ENCODE data around the gene NPPB. TPM values are rescaled to one million over a fixed set of nuclear protein-coding genes. Genes with fewer than 3 reads are reported as not detected.
A peak's percentile ranks its signal among the peaks of the same experiment; 100 is the strongest.

Gene NPPB
- total RNA-seq, 4 donors from 2014 or later = not detected

DNA sequence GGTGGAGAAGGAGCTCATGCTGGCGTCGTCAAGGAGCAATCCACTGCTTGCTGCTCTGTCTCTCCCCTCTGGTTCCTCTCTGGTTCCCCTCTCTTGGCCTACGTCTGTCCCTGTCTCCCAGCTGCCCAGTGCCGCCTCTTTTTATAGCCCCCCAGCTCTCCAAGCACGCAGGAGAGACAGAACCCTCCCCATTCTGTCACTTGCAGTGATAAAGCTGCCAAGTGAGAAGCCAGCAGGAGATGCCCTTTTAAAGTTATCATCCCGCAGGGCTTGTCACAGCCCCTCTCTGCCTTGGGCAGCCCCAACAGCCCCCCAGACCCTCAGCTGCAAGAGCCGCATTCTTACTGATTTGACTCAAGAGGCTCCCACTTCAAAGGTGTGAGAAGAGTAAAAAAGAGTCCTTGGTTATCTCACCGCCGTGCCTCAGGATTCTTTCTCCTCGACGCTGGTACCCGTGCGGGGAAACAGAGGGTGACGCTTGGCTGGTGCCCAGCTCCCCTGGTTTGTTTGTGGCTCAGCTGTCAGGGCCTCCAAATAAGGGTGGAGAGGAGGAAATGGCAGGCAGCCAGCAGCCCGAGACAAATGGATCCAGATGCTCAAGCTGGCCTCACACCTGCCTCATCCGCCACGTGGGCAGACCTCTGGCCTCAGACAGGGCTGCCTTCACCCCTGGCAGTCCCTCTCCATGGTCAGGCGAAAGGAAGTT, 10.9 kb downstream of the NPPB start, which contains the start of gene NPPA:
NPPA (minus strand) TSS at position 117 of the 706 bp plus-strand sequence; CDS start at position 18, 99 bp downstream.
- Histone ChIP-seq H3K9me3 (no peaks in the 10 kb centered on the region), H3K4me1 (no peaks in the 10 kb centered on the region), H3K36me3 (no peaks in the 10 kb centered on the region), H3K27ac (no peak within 1 kb of the TSS), H3K4me3 (no peak within 1 kb of the TSS), H3K27me3 (no peaks in the 10 kb centered on the region)
- intact Hi-C loops (cut with DNase I; ENCODE audit: low total_unique reads) = no loop called here
- no peak for TF ChIP-seq POLR2A (IDR thresholded peaks at IDR 0.05)
- TF ChIP-seq, protein P1, sequence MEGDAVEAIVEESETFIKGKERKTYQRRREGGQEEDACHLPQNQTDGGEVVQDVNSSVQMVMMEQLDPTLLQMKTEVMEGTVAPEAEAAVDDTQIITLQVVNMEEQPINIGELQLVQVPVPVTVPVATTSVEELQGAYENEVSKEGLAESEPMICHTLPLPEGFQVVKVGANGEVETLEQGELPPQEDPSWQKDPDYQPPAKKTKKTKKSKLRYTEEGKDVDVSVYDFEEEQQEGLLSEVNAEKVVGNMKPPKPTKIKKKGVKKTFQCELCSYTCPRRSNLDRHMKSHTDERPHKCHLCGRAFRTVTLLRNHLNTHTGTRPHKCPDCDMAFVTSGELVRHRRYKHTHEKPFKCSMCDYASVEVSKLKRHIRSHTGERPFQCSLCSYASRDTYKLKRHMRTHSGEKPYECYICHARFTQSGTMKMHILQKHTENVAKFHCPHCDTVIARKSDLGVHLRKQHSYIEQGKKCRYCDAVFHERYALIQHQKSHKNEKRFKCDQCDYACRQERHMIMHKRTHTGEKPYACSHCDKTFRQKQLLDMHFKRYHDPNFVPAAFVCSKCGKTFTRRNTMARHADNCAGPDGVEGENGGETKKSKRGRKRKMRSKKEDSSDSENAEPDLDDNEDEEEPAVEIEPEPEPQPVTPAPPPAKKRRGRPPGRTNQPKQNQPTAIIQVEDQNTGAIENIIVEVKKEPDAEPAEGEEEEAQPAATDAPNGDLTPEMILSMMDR (IDR thresholded peaks at IDR 0.05) = no peak
- no peak for DNase-seq

DNA sequence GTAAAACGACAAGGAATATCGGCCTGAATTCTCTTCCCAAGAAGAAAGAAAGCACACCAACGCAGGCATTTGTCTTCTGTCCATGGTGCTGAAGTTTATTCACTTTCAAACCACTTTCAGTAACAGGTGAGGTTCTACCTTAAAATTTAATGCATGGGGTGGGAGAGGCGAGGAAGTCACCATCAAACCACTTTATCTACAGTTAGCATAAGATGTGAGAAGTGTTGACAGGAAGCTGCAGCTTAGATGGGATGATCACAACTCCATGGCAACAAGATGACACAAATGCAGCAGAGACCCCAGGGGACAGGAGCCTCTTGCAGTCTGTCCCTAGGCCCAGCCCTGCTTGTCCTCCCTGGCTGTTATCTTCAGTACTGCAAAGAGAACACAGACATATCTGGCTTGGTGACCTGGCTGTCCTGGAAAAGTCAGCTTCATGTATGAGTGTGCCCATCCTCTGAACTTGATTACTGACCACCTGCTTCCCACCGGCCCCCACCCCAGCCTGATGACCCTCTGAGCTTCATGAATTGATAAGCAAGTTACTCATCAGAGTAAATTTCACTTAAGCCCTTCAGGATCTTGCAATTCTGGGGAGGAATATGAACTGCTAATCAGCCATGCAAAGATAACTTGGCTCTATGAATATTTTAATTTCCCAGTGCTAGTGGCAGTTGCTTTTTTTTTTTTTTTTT, 13.0 kb downstream of the NPPB start:
- Histone ChIP-seq H3K36me3 (no peaks in the 10 kb centered on the region), H3K4me1 (no peaks in the 10 kb centered on the region), H3K9me3 (no peaks in the 10 kb centered on the region), H3K4me3 (no peak overlapping the region), H3K27ac (no peak overlapping the region), H3K27me3 (no peaks in the 10 kb centered on the region)
- TF ChIP-seq, protein P1 (IDR thresholded peaks at IDR 0.05) = no peak
- TF ChIP-seq POLR2A (IDR thresholded peaks at IDR 0.05) = no peak
- DNase-seq = no peak
- intact Hi-C loops (cut with DNase I; ENCODE audit: low total_unique reads) = no loop called here

DNA sequence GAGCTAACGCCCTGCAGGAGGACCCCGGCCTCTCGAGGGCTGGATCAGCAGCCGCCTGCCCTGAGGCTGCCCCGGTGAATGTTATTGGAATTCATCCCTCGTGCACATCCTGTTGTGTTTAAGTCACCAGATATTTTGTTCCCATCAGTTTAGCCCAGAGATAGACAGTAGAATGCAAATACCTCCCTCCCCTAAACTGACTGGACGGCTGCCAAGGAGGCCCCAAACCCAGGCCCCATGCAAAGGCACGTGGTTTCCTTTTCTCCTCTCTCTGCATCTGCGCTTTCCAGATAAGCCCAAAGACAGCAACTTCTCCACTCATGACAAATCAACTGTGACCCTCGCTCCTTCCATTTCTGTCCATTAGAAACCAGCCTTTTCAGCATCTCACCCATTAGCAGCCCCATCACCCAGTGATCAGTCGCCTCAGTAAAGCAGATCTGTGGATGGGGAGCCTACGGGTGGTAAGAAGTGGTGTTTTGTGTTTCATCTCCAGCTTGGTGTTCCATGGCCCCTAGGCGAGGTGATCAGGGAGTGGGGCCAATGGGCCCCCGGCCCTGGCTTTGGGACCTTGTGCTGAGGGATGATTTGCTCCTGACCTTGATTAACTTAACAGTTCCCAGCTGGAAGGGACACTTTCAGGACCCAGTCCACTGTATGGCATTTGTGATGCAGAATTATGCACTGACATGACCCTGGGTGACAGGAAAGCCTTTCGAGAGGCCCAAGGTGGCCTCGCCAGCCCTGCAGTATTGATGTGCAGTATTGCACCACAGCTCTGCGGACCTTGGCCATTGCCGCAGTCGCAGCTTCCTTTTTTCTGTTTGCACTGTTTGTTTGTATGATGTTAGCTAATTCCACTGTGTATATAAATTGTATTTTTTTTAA, 16.3 kb downstream of the NPPB start:
- Histone ChIP-seq H3K9me3 (no peaks in the 10 kb centered on the region), H3K36me3 (no peaks in the 10 kb centered on the region), H3K27ac (no peak overlapping the region), H3K4me1 (no peaks in the 10 kb centered on the region), H3K27me3 (no peaks in the 10 kb centered on the region), H3K4me3 (no peak overlapping the region)
- TF ChIP-seq POLR2A (IDR thresholded peaks at IDR 0.05) = no peak
- TF ChIP-seq, protein P1 (IDR thresholded peaks at IDR 0.05) = no peak
- intact Hi-C loops (cut with DNase I; ENCODE audit: low total_unique reads) = no loop called here
- DNase-seq = peak in 1 of 2 donors; percentile 28

DNA sequence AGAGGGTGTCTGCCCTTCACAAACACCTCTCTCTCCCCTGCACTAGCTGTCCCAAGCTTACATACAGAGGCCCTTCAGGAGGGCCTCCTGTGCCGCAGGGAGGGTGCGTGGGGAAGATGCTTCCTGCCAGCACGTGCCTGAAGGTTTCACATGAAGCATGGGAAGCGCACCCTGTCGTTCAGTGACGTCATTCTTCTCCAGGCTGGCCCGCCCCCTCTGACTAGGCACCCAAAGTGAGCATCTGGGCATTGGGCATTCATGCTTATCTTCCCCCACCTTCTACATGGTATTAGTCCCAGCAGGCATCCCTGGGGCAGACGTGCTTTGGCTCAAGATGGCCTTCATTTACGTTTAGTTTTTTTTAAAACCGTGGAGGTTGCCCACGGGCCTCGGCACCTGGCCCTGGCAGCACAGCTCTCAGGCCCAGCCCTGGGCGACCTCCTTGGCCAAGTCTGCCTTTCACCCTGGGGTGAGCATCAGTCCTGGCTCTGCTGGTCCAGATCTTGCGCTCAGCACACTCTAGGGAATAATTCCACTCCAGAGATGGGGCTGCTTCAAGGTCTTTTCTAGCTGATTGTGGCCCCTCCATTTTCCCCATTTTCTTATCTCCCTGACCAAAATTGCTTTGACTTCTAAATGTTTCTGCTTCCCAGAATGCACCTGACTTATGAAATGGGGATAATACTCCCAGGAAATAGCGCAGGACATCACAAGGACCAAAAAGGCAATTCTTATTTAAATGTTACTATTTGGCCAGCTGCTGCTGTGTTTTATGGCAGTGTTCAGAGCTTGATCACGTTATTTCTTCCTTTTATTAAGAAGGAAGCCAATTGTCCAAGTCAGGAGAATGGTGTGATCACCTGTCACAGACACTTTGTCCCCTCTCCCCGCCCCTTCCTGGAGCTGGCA, 17.2 kb downstream of the NPPB start:
- Histone ChIP-seq H3K36me3 (no peaks in the 10 kb centered on the region), H3K27ac (no peak overlapping the region), H3K9me3 (no peaks in the 10 kb centered on the region), H3K27me3 (no peaks in the 10 kb centered on the region), H3K4me3 (no peak overlapping the region), H3K4me1 (no peaks in the 10 kb centered on the region)
- DNase-seq = no peak
- TF ChIP-seq, protein P1 (IDR thresholded peaks at IDR 0.05) = no peak
- TF ChIP-seq POLR2A (IDR thresholded peaks at IDR 0.05) = no peak
- intact Hi-C loops (cut with DNase I; ENCODE audit: low total_unique reads) = no loop called here

Data from uterus (tissue), 4 donors.